Mammary epithelial cell (primary cell): ENCODE data around the gene CRIM1.

Experiments used
- CTCF ChIP-seq, 2 donors: IDR thresholded peaks in 1 of 2; conservative IDR thresholded peaks in 1 of 2; 2 replicates each; pipeline ENCODE4 v1.5.1; 2011 to 2012; ENCODE audit warnings: inconsistent platforms in 2 of 2, low read length in 2 of 2, mild to moderate bottlenecking in 2 of 2, control low read depth in 1 of 2, low read depth in 1 of 2; ENCODE audit not compliant: insufficient read depth in 1 of 2; ENCODE audit errors: extremely low read depth in 1 of 2
- EZH2 ChIP-seq: IDR thresholded peaks from 2 replicates; pipeline ENCODE4 v1.6.1; 2012; ENCODE audit warnings: low read length, inconsistent platforms, borderline replicate concordance

GRCh38 chr2:36307441-36307840 is 48.1 kb upstream of the CRIM1 start:
- TF ChIP-seq CTCF (conservative IDR thresholded peaks at IDR 0.05 in 1 of 2, IDR thresholded peaks at IDR 0.05 in 1 of 2; ENCODE audit: extremely low read depth in 1 of 2, insufficient read depth in 1 of 2, low read depth in 1 of 2, low read length in 2 of 2) (no peak), EZH2 (no peak)
